ENCODE data around the gene CYP26B1.

The CYP26B1 gene

GRCh38 chr2:72185206-72185605, 37.5 kb upstream of the CYP26B1 start:
- TF ChIP-seq EZH2 (IDR thresholded peaks at IDR 0.05; ENCODE audit: borderline replicate concordance, low read depth, low read length, severe bottlenecking) (no peak), CTCF (IDR thresholded peaks at IDR 0.05; ENCODE audit: borderline replicate concordance, extremely low read depth, low read length, poor library complexity, severe bottlenecking) (no peak)
- ATAC-seq (ENCODE audit: insufficient read depth, low read depth), result no peak
- H2AFZ ChIP-seq (ENCODE audit: low read depth, low read length), result no peak overlapping the region
- no peak overlapping the region for H3K4me2 ChIP-seq (ENCODE audit: insufficient read depth, low read length)
- no peak overlapping the region for H3K4me3 ChIP-seq (ENCODE audit: low read depth in 1 of 2, low read length in 2 of 2)
- no peak for DNase-seq
- H3K36me3 ChIP-seq (ENCODE audit: insufficient read depth, low read length), result no peaks in the 10 kb centered on the region
- peaks cover 4% of the 10 kb centered on the region for H3K9me3 ChIP-seq (ENCODE audit: insufficient read depth, low read length, severe bottlenecking)
- H3K79me2 ChIP-seq (ENCODE audit: insufficient read depth, low read length), result no peaks in the 10 kb centered on the region
- H3K27ac ChIP-seq (ENCODE audit: low read length), result no peak overlapping the region
- H3K4me1 ChIP-seq (ENCODE audit: insufficient read depth, low read length), result no peaks in the 10 kb centered on the region
- H4K20me1 ChIP-seq (ENCODE audit: insufficient read depth, low read length), result no peaks in the 10 kb centered on the region
- no peak overlapping the region for H3K9ac ChIP-seq (ENCODE audit: low read depth, low read length)
- no peaks in the 10 kb centered on the region for H3K27me3 ChIP-seq (ENCODE audit: insufficient read depth, low read length, poor library complexity)

DNA sequence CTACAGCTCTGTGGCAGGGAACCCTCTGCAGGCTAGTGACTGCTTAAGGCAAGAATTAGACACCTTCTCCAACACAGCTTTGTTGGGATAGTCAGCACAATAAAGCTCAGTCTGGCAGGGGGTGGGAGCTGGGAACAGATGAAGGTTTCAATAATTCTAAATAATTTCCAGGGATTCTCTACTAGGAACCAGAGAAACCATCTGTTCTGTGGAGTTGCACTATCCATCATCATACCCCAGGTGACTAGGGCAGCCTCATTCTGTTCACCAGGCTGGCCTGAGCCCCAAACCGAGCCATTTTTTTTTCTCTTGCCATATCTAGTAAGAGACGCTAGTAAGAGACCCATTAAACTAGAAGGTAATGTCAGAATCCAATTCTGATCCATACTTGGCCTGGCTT, 35.8 kb upstream of the CYP26B1 start:
- no peak for TF ChIP-seq CTCF (IDR thresholded peaks at IDR 0.05; ENCODE audit: borderline replicate concordance, extremely low read depth, low read length, poor library complexity, severe bottlenecking)
- no peak for TF ChIP-seq EZH2 (IDR thresholded peaks at IDR 0.05; ENCODE audit: borderline replicate concordance, low read depth, low read length, severe bottlenecking)
- Histone ChIP-seq H3K9ac (ENCODE audit: low read depth, low read length) (no peak overlapping the region), H3K4me1 (ENCODE audit: insufficient read depth, low read length) (no peaks in the 10 kb centered on the region), H3K4me2 (ENCODE audit: insufficient read depth, low read length) (no peak overlapping the region), H3K4me3 (ENCODE audit: low read depth in 1 of 2, low read length in 2 of 2) (no peak overlapping the region), H4K20me1 (ENCODE audit: insufficient read depth, low read length) (no peaks in the 10 kb centered on the region), H3K27ac (ENCODE audit: low read length) (no peak overlapping the region), H3K27me3 (ENCODE audit: insufficient read depth, low read length, poor library complexity) (no peaks in the 10 kb centered on the region), H3K9me3 (ENCODE audit: insufficient read depth, low read length, severe bottlenecking) (peaks cover 4% of the 10 kb centered on the region), H3K36me3 (ENCODE audit: insufficient read depth, low read length) (no peaks in the 10 kb centered on the region), H2AFZ (ENCODE audit: low read depth, low read length) (no peak overlapping the region), H3K79me2 (ENCODE audit: insufficient read depth, low read length) (no peaks in the 10 kb centered on the region)
- DNase-seq, result no peak
- ATAC-seq (ENCODE audit: insufficient read depth, low read depth), result no peak

DNA sequence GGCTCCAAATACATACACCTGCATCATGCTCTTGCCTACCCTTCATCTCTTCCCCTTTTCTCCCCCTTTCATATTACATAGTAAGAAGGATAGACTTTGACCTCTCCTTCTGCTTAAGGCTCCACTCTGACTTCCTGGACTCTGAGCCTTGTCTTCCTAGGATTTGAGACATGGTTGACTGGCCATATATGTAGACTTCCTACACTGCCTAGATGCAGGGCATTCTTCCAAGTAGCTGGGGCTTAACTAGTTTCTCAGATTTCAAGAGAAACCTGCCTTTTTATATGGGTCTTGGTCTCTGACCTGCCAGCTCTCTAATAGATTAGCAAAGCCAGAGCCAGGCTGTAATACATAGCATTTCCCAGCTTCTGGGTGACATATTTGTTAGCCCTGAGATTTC, 35.4 kb upstream of the CYP26B1 start:
- TF ChIP-seq EZH2 (IDR thresholded peaks at IDR 0.05; ENCODE audit: borderline replicate concordance, low read depth, low read length, severe bottlenecking) (no peak), CTCF (IDR thresholded peaks at IDR 0.05; ENCODE audit: borderline replicate concordance, extremely low read depth, low read length, poor library complexity, severe bottlenecking) (no peak)
- Histone ChIP-seq H3K36me3 (ENCODE audit: insufficient read depth, low read length) (no peaks in the 10 kb centered on the region), H2AFZ (ENCODE audit: low read depth, low read length) (no peak overlapping the region), H3K27ac (ENCODE audit: low read length) (no peak overlapping the region), H3K4me1 (ENCODE audit: insufficient read depth, low read length) (no peaks in the 10 kb centered on the region), H3K4me3 (ENCODE audit: low read depth in 1 of 2, low read length in 2 of 2) (no peak overlapping the region), H3K9me3 (ENCODE audit: insufficient read depth, low read length, severe bottlenecking) (peaks cover 4% of the 10 kb centered on the region), H4K20me1 (ENCODE audit: insufficient read depth, low read length) (no peaks in the 10 kb centered on the region), H3K4me2 (ENCODE audit: insufficient read depth, low read length) (no peak overlapping the region), H3K27me3 (ENCODE audit: insufficient read depth, low read length, poor library complexity) (no peaks in the 10 kb centered on the region), H3K9ac (ENCODE audit: low read depth, low read length) (no peak overlapping the region), H3K79me2 (ENCODE audit: insufficient read depth, low read length) (no peaks in the 10 kb centered on the region)
- DNase-seq (no peak), ATAC-seq (ENCODE audit: insufficient read depth, low read depth) (no peak)

DNA sequence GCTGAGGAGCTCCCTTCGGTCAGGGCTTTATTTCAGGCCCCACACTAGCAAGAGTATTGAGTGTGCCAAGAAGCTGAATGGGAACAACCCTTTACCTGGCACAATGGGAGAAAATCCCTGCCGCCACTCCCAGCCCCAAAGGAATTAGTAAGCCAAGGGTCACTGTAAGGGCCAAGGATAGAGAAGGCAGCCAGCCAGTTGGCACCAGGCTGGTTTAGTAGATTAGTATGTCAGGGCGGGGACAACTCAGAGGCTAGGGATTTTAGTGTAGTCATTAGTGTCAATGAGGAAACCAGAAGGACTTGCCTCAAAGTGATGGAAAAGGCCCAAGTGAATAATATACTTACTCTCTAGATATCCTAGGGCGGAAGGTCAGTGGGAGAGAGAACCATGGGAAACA, 34.9 kb upstream of the CYP26B1 start:
- Histone ChIP-seq H4K20me1 (ENCODE audit: insufficient read depth, low read length) (no peaks in the 10 kb centered on the region), H3K36me3 (ENCODE audit: insufficient read depth, low read length) (no peaks in the 10 kb centered on the region), H3K4me3 (ENCODE audit: low read depth in 1 of 2, low read length in 2 of 2) (no peak overlapping the region), H3K9me3 (ENCODE audit: insufficient read depth, low read length, severe bottlenecking) (peaks cover 4% of the 10 kb centered on the region), H3K27me3 (ENCODE audit: insufficient read depth, low read length, poor library complexity) (no peaks in the 10 kb centered on the region), H3K27ac (ENCODE audit: low read length) (no peak overlapping the region), H3K4me2 (ENCODE audit: insufficient read depth, low read length) (no peak overlapping the region), H3K4me1 (ENCODE audit: insufficient read depth, low read length) (no peaks in the 10 kb centered on the region), H3K9ac (ENCODE audit: low read depth, low read length) (no peak overlapping the region), H2AFZ (ENCODE audit: low read depth, low read length) (no peak overlapping the region), H3K79me2 (ENCODE audit: insufficient read depth, low read length) (no peaks in the 10 kb centered on the region)
- TF ChIP-seq CTCF (IDR thresholded peaks at IDR 0.05; ENCODE audit: borderline replicate concordance, extremely low read depth, low read length, poor library complexity, severe bottlenecking), result no peak
- TF ChIP-seq EZH2 (IDR thresholded peaks at IDR 0.05; ENCODE audit: borderline replicate concordance, low read depth, low read length, severe bottlenecking), result no peak
- DNase-seq (no peak), ATAC-seq (ENCODE audit: insufficient read depth, low read depth) (no peak)

Measured in DND-41 (cell line).